DOHH2 (cell line): Measurements from ENCODE around the gene MAP9.

Experiments used
- H3F3A ChIP-seq: fragments of 200-600 bp; sonication (generic), shearing (Covaris generic); 2 replicates; pipeline ENCODE4 v1.6.0; 2016; ENCODE audit warnings: antibody characterized with exemption, mild to moderate bottlenecking; ENCODE audit not compliant: control insufficient read depth, insufficient read depth
- H3K27ac ChIP-seq: fragments of 200-600 bp; sonication (generic); 2 replicates; pipeline ENCODE4 v1.5.1; 2014; ENCODE audit warnings: low read depth, mild to moderate bottlenecking, low read length, moderate library complexity
- H3K27me3 ChIP-seq: fragments of 200-600 bp; sonication (generic); 2 replicates; pipeline ENCODE4 v1.6.1; 2014; ENCODE audit warnings: mild to moderate bottlenecking, low read length, mixed read lengths; ENCODE audit not compliant: control insufficient read depth
- H3K36me3 ChIP-seq: fragments of 200-600 bp; sonication (generic); 2 replicates; pipeline ENCODE4 v1.6.1; 2014; ENCODE audit warnings: mild to moderate bottlenecking, low read length, moderate library complexity, mixed read lengths; ENCODE audit not compliant: control insufficient read depth
- H3K4me1 ChIP-seq: fragments of 200-600 bp; sonication (generic); 2 replicates; pipeline ENCODE4 v1.6.1; 2014; ENCODE audit warnings: mild to moderate bottlenecking, low read length, mixed read lengths; ENCODE audit not compliant: control insufficient read depth
- H3K4me2 ChIP-seq: fragments of 200-600 bp; sonication (generic); 2 replicates; pipeline ENCODE4 v1.6.0; 2014; ENCODE audit warnings: mild to moderate bottlenecking, low read length, moderate library complexity
- H3K4me3 ChIP-seq: fragments of 200-600 bp; sonication (generic); 2 replicates; pipeline ENCODE4 v1.5.1; 2014; ENCODE audit warnings: mild to moderate bottlenecking, low read length, mixed read lengths
- H3K79me2 ChIP-seq: fragments of 200-600 bp; sonication (generic); 2 replicates; pipeline ENCODE4 v1.6.1; 2014; ENCODE audit warnings: mild to moderate bottlenecking, low read length, mixed read lengths; ENCODE audit not compliant: control insufficient read depth
- H3K9me2 ChIP-seq: fragments of 200-600 bp; sonication (generic); replicated peaks from 2 replicates; pipeline ENCODE4 v1.6.1; 2014; ENCODE audit warnings: mild to moderate bottlenecking, low read length, mixed read lengths; ENCODE audit not compliant: control insufficient read depth
- H3K9me3 ChIP-seq: fragments of 200-600 bp; sonication (generic); 2 replicates; pipeline ENCODE4 v1.6.1; 2014; ENCODE audit warnings: antibody characterized with exemption, low read length, mixed read lengths; ENCODE audit not compliant: control insufficient read depth, insufficient read depth
- H4K20me1 ChIP-seq: fragments of 200-600 bp; sonication (generic); 2 replicates; pipeline ENCODE4 v1.6.0; 2014; ENCODE audit warnings: low read depth, mild to moderate bottlenecking, antibody characterized with exemption, low read length, moderate library complexity; ENCODE audit not compliant: control insufficient read depth, insufficient read depth
- CTCF ChIP-seq: fragments of 200-600 bp; sonication (generic); IDR thresholded peaks from one replicate; pipeline ENCODE4 v1.5.1; 2014; ENCODE audit warnings: antibody characterized with exemption, mild to moderate bottlenecking, low read depth, low read length; ENCODE audit not compliant: poor library complexity, severe bottlenecking
- EZH2phosphoT487 ChIP-seq: fragments of 200-600 bp; sonication (generic); IDR thresholded peaks from 2 replicates; pipeline ENCODE4 v1.6.1; 2017; ENCODE audit warnings: borderline replicate concordance, mild to moderate bottlenecking, antibody characterized with exemption, low read length, moderate library complexity, mixed read lengths

MAP9 gene

GRCh38 chr4:155415662-155416061, 38.9 kb upstream of the MAP9 start:
- no peaks in the 10 kb centered on the region for H3K9me2 ChIP-seq
- H3K4me3 ChIP-seq, result no peak overlapping the region
- H3K36me3 ChIP-seq, result no peaks in the 10 kb centered on the region
- no peaks in the 10 kb centered on the region for H3K9me3 ChIP-seq
- no peaks in the 10 kb centered on the region for H3K4me1 ChIP-seq
- no peaks in the 10 kb centered on the region for H3F3A ChIP-seq
- no peaks in the 10 kb centered on the region for H3K27me3 ChIP-seq
- H3K4me2 ChIP-seq, result no peak overlapping the region
- TF ChIP-seq CTCF, result no peak
- TF ChIP-seq EZH2phosphoT487, result no peak
- no peaks in the 10 kb centered on the region for H3K79me2 ChIP-seq
- no peaks in the 10 kb centered on the region for H4K20me1 ChIP-seq
- H3K27ac ChIP-seq, result no peak overlapping the region

GRCh38 chr4:155413451-155413850, 36.7 kb upstream of the MAP9 start:
- H3K36me3 ChIP-seq, result no peaks in the 10 kb centered on the region
- H3K9me3 ChIP-seq, result no peaks in the 10 kb centered on the region
- no peak overlapping the region for H3K4me2 ChIP-seq
- no peak for TF ChIP-seq CTCF
- no peak for TF ChIP-seq EZH2phosphoT487
- no peaks in the 10 kb centered on the region for H4K20me1 ChIP-seq
- no peaks in the 10 kb centered on the region for H3K9me2 ChIP-seq
- H3K27ac ChIP-seq, result no peak overlapping the region
- no peaks in the 10 kb centered on the region for H3K27me3 ChIP-seq
- H3K4me1 ChIP-seq, result no peaks in the 10 kb centered on the region
- no peaks in the 10 kb centered on the region for H3K79me2 ChIP-seq
- H3F3A ChIP-seq, result no peaks in the 10 kb centered on the region
- H3K4me3 ChIP-seq, result no peak overlapping the region

GRCh38 chr4:155411546-155411945, 34.8 kb upstream of the MAP9 start:
- Histone ChIP-seq H3K27ac (no peak overlapping the region), H3K4me2 (no peak overlapping the region)

GRCh38 chr4:155408796-155409195, 32.0 kb upstream of the MAP9 start:
- H3K79me2 ChIP-seq, result no peaks in the 10 kb centered on the region
- no peaks in the 10 kb centered on the region for H3K4me1 ChIP-seq
- H3K27ac ChIP-seq, result no peak overlapping the region
- H3K4me2 ChIP-seq, result no peak overlapping the region
- H4K20me1 ChIP-seq, result no peaks in the 10 kb centered on the region
- no peak for TF ChIP-seq CTCF
- TF ChIP-seq EZH2phosphoT487, result no peak
- H3K9me2 ChIP-seq, result no peaks in the 10 kb centered on the region
- H3K27me3 ChIP-seq, result no peaks in the 10 kb centered on the region
- no peaks in the 10 kb centered on the region for H3K36me3 ChIP-seq
- no peak overlapping the region for H3K4me3 ChIP-seq
- H3F3A ChIP-seq, result no peaks in the 10 kb centered on the region
- H3K9me3 ChIP-seq, result no peaks in the 10 kb centered on the region

More at GRCh38 chr4:155411546-155411945, 34.8 kb upstream of the MAP9 start:
- Histone ChIP-seq H3K4me1 (no peaks in the 10 kb centered on the region), H4K20me1 (no peaks in the 10 kb centered on the region), H3F3A (no peaks in the 10 kb centered on the region), H3K79me2 (no peaks in the 10 kb centered on the region), H3K27me3 (no peaks in the 10 kb centered on the region), H3K9me3 (no peaks in the 10 kb centered on the region), H3K9me2 (no peaks in the 10 kb centered on the region), H3K4me3 (no peak overlapping the region), H3K36me3 (no peaks in the 10 kb centered on the region)
- TF ChIP-seq EZH2phosphoT487, result no peak
